AG10803 (cell line): ENCODE data around the gene ASB9.
A peak's percentile ranks its signal among the peaks of the same experiment; 100 is the strongest.
"Not testable (repeated sequence)": the region's sequence is repeated elsewhere in the genome, so short reads cannot be mapped to it uniquely, and the experiment has no call there.

ENCODE experiments used
- DNase-seq: peaks from one replicate; pipeline ENCODE4 v3.0.0; 2010; ENCODE audit warnings: low read depth
- H3K4me3 ChIP-seq: 2 replicates; pipeline ENCODE4 v1.5.1; 2011; ENCODE audit warnings: mild to moderate bottlenecking, low read length, control low read depth
- CTCF ChIP-seq: conservative IDR thresholded peaks from 2 replicates; pipeline ENCODE4 v1.5.1; 2011; ENCODE audit warnings: mild to moderate bottlenecking, low read length, control low read depth, inconsistent platforms

Gene ASB9

GRCh38 chrX:15274946-15275345 is 5.1 kb upstream of the ASB9 start:
- H3K4me3 ChIP-seq = no peak overlapping the region
- DNase-seq = no peak
- TF ChIP-seq CTCF = no peak

GRCh38 chrX:15273275-15273674 is 3.4 kb upstream of the ASB9 start:
- not testable (repeated sequence) for DNase-seq, H3K4me3 ChIP-seq

GRCh38 chrX:15271757-15272156 is 1.9 kb upstream of the ASB9 start:
- H3K4me3 ChIP-seq = no peak overlapping the region
- DNase-seq = no peak
- TF ChIP-seq CTCF = no peak

- no peak for TF ChIP-seq CTCF
- no peak for DNase-seq
- no peak overlapping the region for H3K4me3 ChIP-seq
Observed at GRCh38 chrX:15269120-15269519, 763 bp downstream of the ASB9 start.

GRCh38 chrX:15254852-15255251 is 15.0 kb downstream of the ASB9 start:
- no peak overlapping the region for H3K4me3 ChIP-seq
- DNase-seq = no peak
- TF ChIP-seq CTCF = no peak

GRCh38 chrX:15245896-15246295 is 24.0 kb downstream of the ASB9 start:
- DNase-seq = no peak
- no peak overlapping the region for H3K4me3 ChIP-seq
- TF ChIP-seq CTCF = no peak

- H3K4me3 ChIP-seq = no peak overlapping the region
- no peak for TF ChIP-seq CTCF
- no peak for DNase-seq
Observed at GRCh38 chrX:15244421-15244820, 25.5 kb downstream of the ASB9 start.

GRCh38 chrX:15242899-15243555 is 26.9 kb downstream of the ASB9 start:
- H3K4me3 ChIP-seq = no peak overlapping the region
- TF ChIP-seq CTCF = peak; percentile 64
- peak; percentile 50 for DNase-seq
